IPS-18c (cell line): ENCODE measurements around the gene KRABD2.
"Not testable (repeated sequence)": the region's sequence is repeated elsewhere in the genome, so short reads cannot be mapped to it uniquely, and the experiment has no call there.

Experiments used
- H3K4me3 ChIP-seq: 2 replicates; pipeline ENCODE4 v1.7.0; 2013; ENCODE audit warnings: low read depth, mild to moderate bottlenecking, low read length, moderate library complexity; ENCODE audit not compliant: insufficient read depth
- H3K9me3 ChIP-seq: one replicate; pipeline ENCODE4 v1.6.1; 2013; ENCODE audit warnings: mild to moderate bottlenecking, low read length, moderate library complexity; ENCODE audit not compliant: control insufficient read depth, insufficient read depth

KRABD2 gene

GRCh38 chr17:8397636-8398035, 21.1 kb upstream of the KRABD2 start, which contains the start of gene RNF222:
RNF222 (minus strand) TSS chr17:8397827; CDS start chr17:8393461, 4,366 bp downstream.
- Histone ChIP-seq H3K4me3 (no peak within 1 kb of the TSS), H3K9me3 (no peaks in the 10 kb centered on the region)

DNA sequence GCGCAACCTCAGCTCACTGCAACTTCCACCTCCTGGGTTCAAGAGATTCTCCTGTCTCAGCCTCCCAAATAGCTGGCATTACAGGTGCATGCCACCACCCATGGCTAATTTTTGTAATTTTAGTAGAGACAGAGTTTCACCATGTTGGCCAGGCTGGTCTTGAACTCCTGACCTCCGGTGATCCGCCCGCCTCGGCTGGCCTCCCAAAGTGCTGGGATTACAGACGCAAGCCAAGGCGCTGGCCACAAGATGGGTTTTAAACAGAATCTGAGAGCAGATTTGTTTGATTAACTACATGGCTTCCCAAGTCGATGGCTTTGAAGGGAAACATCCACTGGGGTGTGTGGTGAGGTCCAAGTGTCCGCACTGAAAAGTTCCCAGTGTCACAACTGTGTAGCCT, 18.0 kb upstream of the KRABD2 start:
- H3K4me3 ChIP-seq, H3K9me3 ChIP-seq: not testable (repeated sequence)

DNA sequence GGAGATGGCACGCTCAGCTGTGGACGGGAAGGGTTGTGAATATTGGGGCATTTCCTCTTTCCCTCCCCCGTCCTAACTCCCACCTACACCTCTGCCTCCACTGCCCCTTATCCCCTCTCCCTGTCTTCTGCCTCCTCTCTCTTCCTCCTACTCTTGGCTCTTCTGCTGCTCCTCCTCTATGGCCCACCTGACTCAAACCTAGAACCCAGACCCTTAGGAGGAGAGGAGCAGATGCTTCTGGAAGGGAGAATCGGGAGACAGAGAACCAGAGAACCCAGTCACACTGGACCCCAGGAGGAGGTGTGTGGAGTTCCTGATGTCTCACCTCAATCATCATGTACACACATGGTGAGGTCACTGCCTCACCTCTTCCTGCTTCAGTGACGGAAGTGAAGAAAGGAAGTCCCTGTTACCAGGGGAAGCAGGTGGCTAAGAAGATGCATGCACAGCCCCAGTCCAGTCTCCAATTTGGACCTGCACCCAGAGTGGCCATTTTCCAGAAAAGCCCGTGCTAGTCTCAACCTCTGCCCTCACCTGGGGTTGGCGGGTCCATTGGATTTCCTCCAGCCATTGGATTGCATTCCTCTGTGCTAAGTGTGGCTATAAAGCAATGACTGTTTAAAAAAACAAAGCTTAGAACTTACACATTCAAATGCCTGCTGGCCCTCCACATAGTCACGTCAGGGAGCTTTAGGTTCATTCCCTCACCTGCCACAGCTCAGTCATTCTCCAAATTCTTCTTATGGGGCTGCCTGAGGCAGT, 17.1 kb upstream of the KRABD2 start:
- no peak overlapping the region for H3K4me3 ChIP-seq

DNA sequence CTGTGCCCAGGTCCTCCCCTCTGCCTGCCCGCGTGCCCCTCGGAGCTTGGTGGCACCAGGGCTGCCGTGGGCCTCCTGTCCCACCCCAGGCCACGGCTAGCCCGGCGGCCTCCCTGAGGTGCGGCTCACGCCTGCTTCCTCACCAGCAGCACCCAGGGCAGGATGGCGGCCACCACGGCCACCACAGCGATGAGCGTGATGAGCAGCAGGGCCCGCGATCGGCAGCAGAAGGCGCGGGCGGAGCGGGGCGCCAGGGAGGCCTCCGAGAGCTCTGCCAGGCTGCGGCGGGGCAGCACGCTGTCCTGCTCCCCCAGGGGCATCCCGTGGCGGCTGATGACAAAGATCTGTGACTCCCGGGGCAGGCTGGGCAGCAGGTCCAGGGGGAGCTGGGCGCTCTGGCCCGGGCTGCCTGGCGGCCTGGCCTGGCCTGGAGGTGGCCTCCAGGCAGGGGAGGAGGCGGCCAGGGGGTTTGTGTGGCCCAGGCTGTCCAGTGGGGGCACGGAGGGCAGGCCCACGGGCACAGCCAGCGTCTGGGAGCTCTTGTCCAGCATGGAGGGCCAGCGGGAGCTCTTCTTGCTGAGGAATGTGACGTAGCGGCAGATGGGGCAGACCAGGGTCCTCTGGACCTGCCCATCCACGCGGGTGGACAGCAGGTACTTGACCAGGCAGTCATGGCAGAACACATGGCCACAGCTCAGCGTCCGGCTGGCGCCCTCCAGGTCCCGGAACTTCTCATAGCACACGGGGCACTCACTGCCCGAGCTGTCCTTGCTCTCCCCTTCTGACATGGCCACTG, 16.4 kb upstream of the KRABD2 start:
- H3K9me3 ChIP-seq, result no peaks in the 10 kb centered on the region
- no peak overlapping the region for H3K4me3 ChIP-seq

More for the DNA sequence above, 17.1 kb upstream of the KRABD2 start:
- H3K9me3 ChIP-seq, result no peaks in the 10 kb centered on the region

- Histone ChIP-seq H3K4me3 (no peak overlapping the region), H3K9me3 (no peaks in the 10 kb centered on the region)
These were observed 15.8 kb upstream of the KRABD2 start for GRCh38 chr17:8392274-8392673.

DNA sequence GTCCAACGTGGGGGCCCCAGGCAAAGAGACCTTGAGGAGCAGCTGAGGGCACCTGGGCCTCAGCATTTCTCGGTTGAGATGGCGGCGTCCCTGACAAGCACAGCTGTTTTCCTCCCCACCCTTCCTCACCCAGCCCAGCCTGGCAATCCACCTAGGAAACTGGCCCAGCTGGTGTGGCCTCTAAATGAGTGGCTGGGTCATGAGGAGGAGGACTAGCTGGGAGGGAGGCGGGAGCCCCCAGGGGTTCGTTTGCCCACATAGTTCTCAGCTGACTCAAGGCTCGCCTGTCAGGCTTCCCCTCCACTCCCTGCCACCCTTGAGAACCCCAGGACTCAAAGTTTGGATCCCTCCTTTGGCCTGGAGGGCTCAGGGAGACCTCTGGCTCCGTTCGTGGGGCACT, 15.2 kb upstream of the KRABD2 start:
- Histone ChIP-seq H3K9me3 (no peaks in the 10 kb centered on the region), H3K4me3 (no peak overlapping the region)

DNA sequence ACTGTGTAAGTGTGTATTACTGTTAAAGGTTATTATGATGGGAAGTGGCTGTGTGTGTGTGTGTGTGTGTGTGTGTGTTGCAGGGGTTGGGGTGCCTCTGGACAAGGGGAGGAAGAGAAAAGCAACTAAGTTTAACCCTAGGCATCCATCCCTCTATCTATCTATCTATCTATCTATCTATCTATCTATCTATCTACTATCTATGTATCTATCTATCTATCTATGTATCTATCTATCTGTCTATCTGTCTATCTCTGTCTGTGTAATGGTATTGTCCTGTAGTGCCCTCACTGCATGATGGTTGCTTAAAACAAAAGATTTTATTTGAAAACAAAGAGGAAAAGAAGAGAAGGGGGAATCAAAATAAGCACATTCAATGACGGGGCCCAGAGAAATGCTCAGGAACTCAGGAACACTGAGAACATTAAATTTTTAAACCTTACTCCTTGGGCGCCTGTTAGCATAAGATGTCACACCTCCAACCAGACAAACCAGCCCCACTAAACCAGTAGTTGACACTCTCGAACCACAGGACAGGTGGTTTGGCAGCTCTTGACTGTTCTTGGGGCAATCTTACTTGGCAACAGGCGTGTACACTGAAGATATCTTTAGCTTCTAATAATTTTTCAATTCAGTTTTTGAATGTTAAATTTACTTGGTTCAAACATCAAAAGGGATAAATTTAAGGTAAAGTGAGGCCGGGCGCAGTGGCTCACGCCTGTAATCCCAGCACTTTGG, 11.6 kb upstream of the KRABD2 start:
- H3K4me3 ChIP-seq, result no peak overlapping the region
- no peaks in the 10 kb centered on the region for H3K9me3 ChIP-seq

DNA sequence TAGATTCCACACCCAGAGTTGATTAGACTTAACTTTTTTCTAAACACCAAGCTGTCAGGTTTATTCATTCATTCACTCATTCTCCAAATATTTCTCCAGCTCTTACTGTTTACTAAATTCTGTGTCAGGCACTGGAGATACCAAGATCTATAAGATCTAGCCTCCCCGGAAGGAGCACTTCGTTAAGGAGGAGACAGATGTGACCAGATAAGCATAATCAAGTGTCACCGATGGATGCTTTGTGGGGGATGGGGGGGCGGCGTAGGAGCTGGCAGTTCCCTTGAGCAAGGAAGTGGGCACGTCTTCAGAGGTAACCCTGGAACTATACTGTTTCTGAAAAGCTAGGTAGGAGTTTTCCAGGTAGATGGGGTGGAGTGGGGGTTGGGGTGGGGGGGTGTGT, 10.3 kb upstream of the KRABD2 start:
- H3K4me3 ChIP-seq, result no peak overlapping the region
- H3K9me3 ChIP-seq, result no peaks in the 10 kb centered on the region

- Histone ChIP-seq H3K9me3 (no peaks in the 10 kb centered on the region), H3K4me3 (no peak overlapping the region)
These were observed 8.4 kb upstream of the KRABD2 start for GRCh38 chr17:8384801-8385378.

- H3K4me3 ChIP-seq, result peak within 1 kb of the TSS; percentile 98
These were observed 6.8 kb upstream of the KRABD2 start, which contains the start of gene RPL26 for GRCh38 chr17:8383143-8383822. RPL26 (minus strand) TSS chr17:8383193; CDS start chr17:8382310, 883 bp downstream.

DNA sequence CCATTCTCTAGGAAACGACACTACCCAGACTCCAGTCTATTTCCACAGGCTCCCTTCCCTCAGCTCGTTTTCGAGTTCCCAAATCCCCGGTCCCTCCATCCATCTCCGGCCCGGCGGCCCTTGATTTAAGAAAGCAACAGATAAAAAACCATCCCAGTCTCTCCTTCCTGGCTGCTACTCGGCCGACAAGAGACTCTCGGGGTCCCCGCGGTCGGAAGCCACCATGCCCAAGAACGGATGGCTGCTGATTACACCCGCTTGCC, 6.3 kb upstream of the KRABD2 start:
- Histone ChIP-seq H3K4me3 (peak overlapping the region; percentile 98), H3K9me3 (no peaks in the 10 kb centered on the region)

More at GRCh38 chr17:8383143-8383822, 6.8 kb upstream of the KRABD2 start, which contains the start of gene RPL26:
- no peaks in the 10 kb centered on the region for H3K9me3 ChIP-seq

DNA sequence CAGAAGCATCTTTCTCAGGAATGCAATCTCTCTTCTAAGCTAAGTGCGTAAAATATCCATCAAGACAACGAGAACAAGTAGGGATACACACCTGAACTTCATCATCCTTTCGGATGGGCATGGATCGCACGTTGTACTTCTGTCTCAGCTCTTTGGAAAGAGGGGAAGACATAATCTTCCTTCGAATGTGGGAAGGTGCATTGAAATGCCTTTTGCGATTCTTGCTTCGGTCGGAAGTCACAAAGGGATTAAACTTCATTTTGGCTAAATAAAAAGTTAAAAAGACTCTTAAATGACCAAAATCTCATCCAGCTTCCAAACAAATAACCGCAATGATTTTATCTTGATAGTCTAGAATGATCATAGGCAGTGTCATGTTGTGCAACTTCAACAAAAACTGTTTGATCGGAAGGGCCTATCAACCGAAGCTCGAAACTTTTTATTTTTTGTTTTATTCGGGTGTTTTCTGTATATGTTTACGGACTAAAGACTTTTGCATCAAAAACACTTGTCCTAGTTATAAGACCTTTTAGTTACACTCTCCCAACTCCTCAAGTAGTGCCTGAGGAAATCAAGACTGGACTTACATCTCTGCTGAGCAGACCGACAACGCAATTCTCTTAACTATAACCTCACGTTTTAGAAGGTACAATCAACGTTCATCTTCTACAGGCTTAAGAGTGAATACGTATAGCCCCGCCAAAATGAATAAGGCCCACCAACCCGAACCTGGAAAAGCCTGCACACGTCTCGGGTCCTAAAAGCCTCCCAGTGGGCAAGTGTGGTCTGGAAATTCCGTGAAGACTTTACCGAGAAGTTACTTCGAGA, 5.8 kb upstream of the KRABD2 start:
- no peaks in the 10 kb centered on the region for H3K9me3 ChIP-seq
- peak overlapping the region; percentile 98 for H3K4me3 ChIP-seq

- no peak overlapping the region for H3K4me3 ChIP-seq
- peaks cover 3% of the 10 kb centered on the region for H3K9me3 ChIP-seq
These were observed 3.5 kb upstream of the KRABD2 start for GRCh38 chr17:8380049-8380448.

DNA sequence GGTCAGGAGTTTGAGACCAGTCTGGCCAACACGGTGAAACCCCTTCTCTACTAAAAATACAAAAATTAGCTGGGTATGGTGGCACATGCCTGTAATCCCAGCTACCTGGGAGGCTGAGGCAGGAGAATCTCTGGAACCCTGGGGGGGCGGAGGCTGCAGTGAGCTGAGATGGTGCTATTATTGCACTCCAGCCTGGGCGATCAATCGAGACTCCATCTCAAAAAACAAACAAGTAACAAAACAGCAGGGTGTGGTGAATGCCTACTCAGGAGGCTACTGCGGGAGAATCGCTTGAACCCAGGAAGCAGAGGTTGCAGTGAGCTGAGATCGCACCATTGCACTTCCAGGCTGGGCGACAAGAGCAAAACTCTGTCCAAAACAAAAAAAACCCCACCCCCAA, 1.6 kb upstream of the KRABD2 start:
- not testable (repeated sequence) for H3K9me3 ChIP-seq, H3K4me3 ChIP-seq

DNA sequence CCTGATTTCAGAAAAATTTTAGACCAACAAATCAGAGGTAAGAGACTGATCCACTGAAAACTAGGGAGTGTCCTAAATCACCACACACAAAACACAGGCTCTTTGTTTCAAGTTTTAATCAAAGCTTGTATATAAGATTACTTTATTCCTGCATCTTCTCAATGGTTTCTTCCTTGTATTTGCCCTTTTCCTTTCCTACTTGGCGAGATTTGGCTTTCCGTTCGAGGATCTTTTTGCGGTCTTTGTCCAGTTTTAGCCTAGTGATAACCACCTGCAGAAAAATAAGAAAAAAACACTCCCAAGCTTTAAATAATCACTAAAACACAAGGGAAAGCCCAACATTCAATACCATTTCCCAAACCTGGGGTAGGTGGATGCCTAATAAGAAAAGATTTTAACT, 918 bp upstream of the KRABD2 start:
- Histone ChIP-seq H3K9me3 (peaks cover 3% of the 10 kb centered on the region), H3K4me3 (no peak overlapping the region)

- H3K4me3 ChIP-seq, result peak overlapping the region; percentile 77
- H3K9me3 ChIP-seq, result peaks cover 3% of the 10 kb centered on the region
These were observed 705 bp downstream of the KRABD2 start for GRCh38 chr17:8375738-8376259.
